Measurements from ENCODE around the gene PARP11. TPM values are rescaled to one million over a fixed set of nuclear protein-coding genes. Genes with fewer than 3 reads are reported as not detected.
A peak's percentile ranks its signal among the peaks of the same experiment; 100 is the strongest.

PARP11 gene
- total RNA-seq, 1 experiment from 2014 or later: 8.0 TPM

- TF ChIP-seq ZNF232 (CRISPR knock-in tag; IDR thresholded peaks at IDR 0.05) (no peak), NR2C2 (CRISPR knock-in tag; IDR thresholded peaks at IDR 0.05) (no peak), CDX4 (CRISPR knock-in tag; IDR thresholded peaks at IDR 0.05; ENCODE audit: borderline replicate concordance) (no peak), GTF2I (CRISPR knock-in tag; conservative IDR thresholded peaks at IDR 0.05) (no peak), MXD4 (CRISPR knock-in tag; IDR thresholded peaks at IDR 0.05; ENCODE audit: borderline replicate concordance) (no peak), ATF3 (CRISPR knock-in tag; conservative IDR thresholded peaks at IDR 0.05) (no peak), TP53 (CRISPR knock-in tag; IDR thresholded peaks at IDR 0.05) (no peak), NFATC4 (CRISPR knock-in tag; IDR thresholded peaks at IDR 0.05) (no peak), NR1H2 (CRISPR knock-in tag; IDR thresholded peaks at IDR 0.05) (no peak), NR3C1 (CRISPR knock-in tag; conservative IDR thresholded peaks at IDR 0.05; ENCODE audit: low read depth) (no peak)
- ChIA-PET CTCF (interaction anchor here (1.1 kb wide), 1 partner anchor 75 kb away, joined by 3 read pairs; no protein-coding TSS in a partner anchor), POLR2A (no interaction called here)
- H3K4me3 Mint-ChIP-seq: no peak overlapping the region
- H3K27me3 Mint-ChIP-seq (ENCODE audit: low read depth): no peaks in the 10 kb centered on the region; the same call in 1 of the 2 replicates
- H3K27ac Mint-ChIP-seq: no peak overlapping the region
- no peak for ATAC-seq
- H3K9me3 Mint-ChIP-seq: no peaks in the 10 kb centered on the region
- H3K36me3 Mint-ChIP-seq: no peaks in the 10 kb centered on the region
- DNase-seq (ENCODE audit: low spot score): no peak
- peaks cover 20% of the 10 kb centered on the region for H3K4me1 Mint-ChIP-seq
Observed at GRCh38 chr12:3888659-3889058, 15.5 kb upstream of the PARP11 start.

GRCh38 chr12:3885277-3886094 is 12.3 kb upstream of the PARP11 start:
- H3K36me3 Mint-ChIP-seq: no peaks in the 10 kb centered on the region
- H3K4me1 Mint-ChIP-seq: peaks cover 20% of the 10 kb centered on the region
- DNase-seq (ENCODE audit: low spot score) (no peak), ATAC-seq (no peak)
- ChIA-PET POLR2A (interaction anchor here (0.7 kb wide), 1 partner anchor 487 kb away, joined by 4 read pairs; no protein-coding TSS in a partner anchor), CTCF (interaction anchor here (0.7 to 4.8 kb wide), 13 partner anchors 12 to 398 kb away, joined by 3 to 27 read pairs (median 4); partner anchors contain the start of gene PARP11)
- no peaks in the 10 kb centered on the region for H3K9me3 Mint-ChIP-seq
- no peaks in the 10 kb centered on the region; the same call in 1 of the 2 replicates for H3K27me3 Mint-ChIP-seq (ENCODE audit: low read depth)
- H3K27ac Mint-ChIP-seq: no peak overlapping the region
- H3K4me3 Mint-ChIP-seq: no peak overlapping the region
- TF ChIP-seq RELA (CRISPR knock-in tag; IDR thresholded peaks at IDR 0.05; ENCODE audit: borderline replicate concordance) (no peak), CTCF (IDR thresholded peaks at IDR 0.05) (peak; percentile 57; the same call in 1 of the 2 replicates)

- POLR2A ChIA-PET: no interaction called here
- no peak for DNase-seq (ENCODE audit: low spot score)
Observed at GRCh38 chr12:3884671-3885070, 11.5 kb upstream of the PARP11 start.

More at GRCh38 chr12:3884671-3885070, 11.5 kb upstream of the PARP11 start:
- CTCF ChIA-PET: interaction anchor here (0.8 to 4.8 kb wide), 8 partner anchors 11 to 392 kb away, joined by 3 to 27 read pairs (median 8); partner anchors contain the start of gene PARP11
- H3K9me3 Mint-ChIP-seq: no peaks in the 10 kb centered on the region
- H3K27ac Mint-ChIP-seq: no peak overlapping the region
- H3K36me3 Mint-ChIP-seq: no peaks in the 10 kb centered on the region
- H3K4me1 Mint-ChIP-seq: peaks cover 20% of the 10 kb centered on the region
- H3K27me3 Mint-ChIP-seq (ENCODE audit: low read depth): no peaks in the 10 kb centered on the region; the same call in 1 of the 2 replicates
- TF ChIP-seq PREB (CRISPR knock-in tag; IDR thresholded peaks at IDR 0.05; ENCODE audit: borderline replicate concordance): no peak
- no peak for TF ChIP-seq HMGA2 (CRISPR knock-in tag; IDR thresholded peaks at IDR 0.05)
- no peak for TF ChIP-seq ZNF281 (CRISPR knock-in tag; IDR thresholded peaks at IDR 0.05)
- no peak for TF ChIP-seq ATF2 (CRISPR knock-in tag; IDR thresholded peaks at IDR 0.05; ENCODE audit: borderline replicate concordance, low read depth)
- TF ChIP-seq FOXK1 (CRISPR knock-in tag; IDR thresholded peaks at IDR 0.05): no peak
- no peak for TF ChIP-seq CBFB (CRISPR knock-in tag; IDR thresholded peaks at IDR 0.05; ENCODE audit: low read depth)
- H3K4me3 Mint-ChIP-seq: no peak overlapping the region
- ATAC-seq: no peak

Data from WTC11 (cell line).